Measurements from ENCODE around the gene ERCC6. TPM values are rescaled to one million over a fixed set of nuclear protein-coding genes. Genes with fewer than 3 reads are reported as not detected.

Gene ERCC6
- total and polyA plus RNA-seq, 7 donors: 2.7 to 19.3 (median 11.5) TPM

DNA sequence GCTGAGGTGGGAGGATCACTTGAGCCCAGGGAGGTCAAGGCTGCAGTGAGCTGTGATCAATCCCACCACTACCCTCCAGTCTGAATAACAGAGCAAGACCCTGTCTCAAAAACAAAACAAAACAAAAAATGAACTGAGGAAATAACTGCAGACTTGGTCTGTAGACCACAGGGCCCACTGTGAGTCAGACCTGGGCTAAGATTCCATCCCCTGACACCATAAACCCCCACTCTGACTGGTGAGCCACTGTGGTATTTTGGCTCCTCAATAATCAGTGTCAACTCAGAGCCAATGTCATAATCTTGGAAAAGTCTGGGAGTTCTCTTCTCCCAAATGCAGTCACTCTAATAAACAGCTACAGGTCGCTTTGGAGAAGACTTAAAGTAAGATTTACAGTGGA lies 24.0 kb upstream of the ERCC6 start:
- Histone ChIP-seq H3K9me3 (no peaks in the 10 kb centered on the region), H3K27me3 (ENCODE audit: insufficient read depth in 3 of 3, low read length in 2 of 3) (peaks cover 0 to 17% (median 6%) of the 10 kb centered on the region in 3 donors), H3K27ac (no peak overlapping the region), H3K36me3 (ENCODE audit: insufficient read depth in 1 of 2, low read depth in 1 of 2) (no peaks in the 10 kb centered on the region), H3K4me1 (no peaks in the 10 kb centered on the region), H3K4me3 (no peak overlapping the region)
- intact Hi-C loops (cut with DNase I): no loop called here
- DNase-seq: no peak
- TF ChIP-seq, protein P1, sequence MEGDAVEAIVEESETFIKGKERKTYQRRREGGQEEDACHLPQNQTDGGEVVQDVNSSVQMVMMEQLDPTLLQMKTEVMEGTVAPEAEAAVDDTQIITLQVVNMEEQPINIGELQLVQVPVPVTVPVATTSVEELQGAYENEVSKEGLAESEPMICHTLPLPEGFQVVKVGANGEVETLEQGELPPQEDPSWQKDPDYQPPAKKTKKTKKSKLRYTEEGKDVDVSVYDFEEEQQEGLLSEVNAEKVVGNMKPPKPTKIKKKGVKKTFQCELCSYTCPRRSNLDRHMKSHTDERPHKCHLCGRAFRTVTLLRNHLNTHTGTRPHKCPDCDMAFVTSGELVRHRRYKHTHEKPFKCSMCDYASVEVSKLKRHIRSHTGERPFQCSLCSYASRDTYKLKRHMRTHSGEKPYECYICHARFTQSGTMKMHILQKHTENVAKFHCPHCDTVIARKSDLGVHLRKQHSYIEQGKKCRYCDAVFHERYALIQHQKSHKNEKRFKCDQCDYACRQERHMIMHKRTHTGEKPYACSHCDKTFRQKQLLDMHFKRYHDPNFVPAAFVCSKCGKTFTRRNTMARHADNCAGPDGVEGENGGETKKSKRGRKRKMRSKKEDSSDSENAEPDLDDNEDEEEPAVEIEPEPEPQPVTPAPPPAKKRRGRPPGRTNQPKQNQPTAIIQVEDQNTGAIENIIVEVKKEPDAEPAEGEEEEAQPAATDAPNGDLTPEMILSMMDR (IDR thresholded peaks at IDR 0.05): no peak
- WGBS, 3 donors: 60 to 75% (median 62%) methylated on average over 1 of the region's 1 CpG
- no peak for ATAC-seq

DNA sequence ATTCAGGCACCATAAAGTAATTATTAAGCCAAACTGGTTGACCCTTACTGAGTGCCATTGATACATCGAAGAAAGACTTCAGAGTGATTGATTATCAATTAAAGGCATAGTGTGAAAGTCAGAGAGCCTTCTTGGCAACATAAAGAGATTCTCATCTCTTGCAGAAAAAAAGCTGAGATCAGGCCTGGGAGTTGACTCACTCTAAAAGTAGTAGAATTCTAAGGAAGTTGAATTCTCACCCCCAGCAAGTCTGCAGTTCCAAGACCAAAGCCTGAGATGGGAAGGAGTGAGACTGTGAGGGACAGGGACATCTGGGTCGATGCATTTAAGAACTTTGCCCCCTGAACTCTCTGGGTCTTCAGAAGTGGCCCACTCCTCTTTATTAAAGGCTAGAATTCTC lies 21.6 kb upstream of the ERCC6 start:
- no peaks in the 10 kb centered on the region for H3K36me3 ChIP-seq (ENCODE audit: insufficient read depth in 1 of 2, low read depth in 1 of 2)
- no peak for DNase-seq
- no peak overlapping the region for H3K27ac ChIP-seq
- no peaks in the 10 kb centered on the region for H3K4me1 ChIP-seq
- no peak for ATAC-seq
- 19 to 36% (median 33%) methylated on average over 2 of the region's 2 CpGs for WGBS, 3 donors
- TF ChIP-seq, protein P1 (IDR thresholded peaks at IDR 0.05): no peak
- peaks cover 4% of the 10 kb centered on the region for H3K9me3 ChIP-seq
- intact Hi-C loops (cut with DNase I): no loop called here
- peaks cover 0 to 17% (median 6%) of the 10 kb centered on the region in 3 donors for H3K27me3 ChIP-seq (ENCODE audit: insufficient read depth in 3 of 3, low read length in 2 of 3)
- no peak overlapping the region for H3K4me3 ChIP-seq

DNA sequence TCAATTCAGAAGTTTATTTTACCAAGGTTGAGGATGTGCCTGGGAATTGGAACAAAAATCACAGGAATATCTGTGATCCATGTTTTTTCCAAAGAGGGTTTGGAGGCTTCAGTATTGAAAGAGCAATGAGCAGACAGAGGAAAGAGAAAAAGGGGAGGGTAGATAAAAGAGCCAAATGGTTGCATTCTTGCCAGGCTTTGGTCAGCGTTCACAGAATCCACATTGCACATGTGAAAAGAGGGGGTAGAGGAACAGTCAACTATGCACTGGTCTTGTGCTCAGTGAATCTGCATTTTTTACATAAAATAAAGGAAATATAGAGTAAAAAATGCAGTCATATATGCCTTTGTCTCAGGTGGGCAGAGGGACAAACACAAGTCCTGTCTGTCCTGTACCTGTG lies 20.6 kb upstream of the ERCC6 start:
- ATAC-seq: no peak
- Histone ChIP-seq H3K27me3 (ENCODE audit: insufficient read depth in 3 of 3, low read length in 2 of 3) (peaks cover 0 to 15% (median 6%) of the 10 kb centered on the region in 3 donors), H3K27ac (no peak overlapping the region), H3K9me3 (peaks cover 4% of the 10 kb centered on the region), H3K36me3 (ENCODE audit: insufficient read depth in 1 of 2, low read depth in 1 of 2) (no peaks in the 10 kb centered on the region), H3K4me1 (no peaks in the 10 kb centered on the region), H3K4me3 (no peak overlapping the region)
- TF ChIP-seq, protein P1 (IDR thresholded peaks at IDR 0.05): no peak
- no peak for DNase-seq
- WGBS, 3 donors: 7 to 11% (median 9%) methylated on average over 1 of the region's 1 CpG
- intact Hi-C loops (cut with DNase I): no loop called here

DNA sequence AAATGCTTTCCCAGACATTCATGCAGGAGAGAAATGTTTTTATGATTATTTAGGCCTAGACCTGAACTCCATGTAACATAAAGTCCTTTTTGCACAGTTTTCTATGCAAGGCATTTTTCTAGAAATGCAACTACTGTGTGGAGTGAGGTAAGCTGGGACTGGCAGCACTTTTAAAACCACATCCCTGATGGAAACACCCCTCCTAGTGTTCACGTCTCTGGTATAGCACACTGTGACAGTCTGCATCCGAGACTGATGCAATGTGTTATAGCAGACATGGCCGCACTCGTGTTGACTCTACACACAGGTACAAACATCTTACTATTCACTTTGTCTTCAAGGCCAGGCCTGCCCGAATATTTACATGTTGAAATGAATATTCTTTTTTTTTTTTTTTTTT lies 19.3 kb upstream of the ERCC6 start:
- DNase-seq (no peak), ATAC-seq (no peak)
- Histone ChIP-seq H3K36me3 (ENCODE audit: insufficient read depth in 1 of 2, low read depth in 1 of 2) (no peaks in the 10 kb centered on the region), H3K27me3 (ENCODE audit: insufficient read depth in 3 of 3, low read length in 2 of 3) (peaks cover 0 to 3% (median 2%) of the 10 kb centered on the region in 3 donors), H3K9me3 (peaks cover 4% of the 10 kb centered on the region), H3K4me1 (no peaks in the 10 kb centered on the region), H3K27ac (no peak overlapping the region), H3K4me3 (no peak overlapping the region)
- intact Hi-C loops (cut with DNase I): no loop called here
- TF ChIP-seq, protein P1 (IDR thresholded peaks at IDR 0.05): no peak
- WGBS, 3 donors: 69 to 79% (median 72%) methylated on average over 5 of the region's 5 CpGs

DNA sequence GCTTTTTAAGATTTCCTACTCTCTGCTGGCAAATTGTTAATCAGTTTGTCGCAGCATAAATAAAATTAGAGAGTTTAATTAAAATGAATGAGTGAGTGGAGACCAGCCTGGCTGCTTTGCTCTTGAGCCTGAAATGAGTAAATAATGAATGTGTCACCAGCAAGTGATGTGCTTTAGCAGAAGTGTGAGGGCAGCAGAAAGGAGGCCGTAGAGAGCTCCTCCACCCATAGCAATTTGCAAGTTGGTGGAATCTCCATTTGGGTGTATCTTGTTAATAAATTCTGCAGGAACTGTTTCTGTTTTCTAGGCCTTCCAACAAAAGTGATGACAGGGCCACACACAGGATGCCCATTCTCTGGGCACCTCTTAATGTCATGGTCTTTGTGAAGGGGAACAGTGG lies 18.8 kb upstream of the ERCC6 start:
- intact Hi-C loops (cut with DNase I): no loop called here
- WGBS, 3 donors: 65 to 79% (median 75%) methylated on average over 2 of the region's 2 CpGs
- Histone ChIP-seq H3K27ac (no peak overlapping the region), H3K27me3 (ENCODE audit: insufficient read depth in 3 of 3, low read length in 2 of 3) (peaks cover 0 to 3% (median 2%) of the 10 kb centered on the region in 3 donors), H3K36me3 (ENCODE audit: insufficient read depth in 1 of 2, low read depth in 1 of 2) (no peaks in the 10 kb centered on the region), H3K9me3 (peaks cover 4% of the 10 kb centered on the region), H3K4me1 (no peaks in the 10 kb centered on the region), H3K4me3 (no peak overlapping the region)
- no peak for DNase-seq
- no peak for ATAC-seq
- TF ChIP-seq, protein P1 (IDR thresholded peaks at IDR 0.05): no peak

Measured in psoas muscle (tissue), 8 donors.